Mucosa of stomach (tissue), 1 donor: Measurements from ENCODE around the gene BUD23.
"Not testable (repeated sequence)": the region's sequence is repeated elsewhere in the genome, so short reads cannot be mapped to it uniquely, and the experiment has no call there.

ENCODE experiments used
- H3K27me3 ChIP-seq: one replicate; pipeline ENCODE4 v1.7.0; 2013; ENCODE audit warnings: mild to moderate bottlenecking, low read length; ENCODE audit not compliant: control insufficient read depth, insufficient read depth
- H3K36me3 ChIP-seq: one replicate; pipeline ENCODE4 v1.7.0; 2013; ENCODE audit warnings: low read length; ENCODE audit not compliant: control insufficient read depth, insufficient read depth
- H3K4me1 ChIP-seq: one replicate; pipeline ENCODE4 v1.7.0; 2013; ENCODE audit warnings: mild to moderate bottlenecking, low read length; ENCODE audit not compliant: control insufficient read depth, insufficient read depth
- H3K4me3 ChIP-seq: one replicate; pipeline ENCODE4 v1.7.0; 2013; ENCODE audit warnings: low read length
- H3K9ac ChIP-seq: one replicate; pipeline ENCODE4 v1.7.0; 2013; ENCODE audit warnings: mild to moderate bottlenecking, low read length, moderate library complexity
- H3K9me3 ChIP-seq: one replicate; pipeline ENCODE4 v1.7.0; 2013; ENCODE audit warnings: mild to moderate bottlenecking, low read length, moderate library complexity; ENCODE audit not compliant: control insufficient read depth
- donor health status: Pancreatic carcinoma.

The BUD23 gene

GRCh38 chr7:73649576-73649975 lies 33.8 kb upstream of the BUD23 start:
- no peak overlapping the region for H3K4me3 ChIP-seq
- peaks cover 54% of the 10 kb centered on the region for H3K27me3 ChIP-seq
- no peak overlapping the region for H3K9ac ChIP-seq
- no peaks in the 10 kb centered on the region for H3K36me3 ChIP-seq
- H3K4me1 ChIP-seq = peaks cover 4% of the 10 kb centered on the region
- H3K9me3 ChIP-seq = no peaks in the 10 kb centered on the region

- peaks cover 4% of the 10 kb centered on the region for H3K4me1 ChIP-seq
- no peaks in the 10 kb centered on the region for H3K36me3 ChIP-seq
- peaks cover 51% of the 10 kb centered on the region for H3K27me3 ChIP-seq
- no peak overlapping the region for H3K9ac ChIP-seq
- H3K9me3 ChIP-seq = no peaks in the 10 kb centered on the region
- H3K4me3 ChIP-seq = no peak overlapping the region
Observed at GRCh38 chr7:73650524-73650923, 32.9 kb upstream of the BUD23 start.

- no peaks in the 10 kb centered on the region for H3K9me3 ChIP-seq
- H3K4me1 ChIP-seq = peaks cover under 1% of the 10 kb centered on the region
- H3K36me3 ChIP-seq = no peaks in the 10 kb centered on the region
- H3K4me3 ChIP-seq = no peak overlapping the region
- H3K27me3 ChIP-seq = peaks cover 31% of the 10 kb centered on the region
- H3K9ac ChIP-seq = no peak overlapping the region
Observed at GRCh38 chr7:73652541-73652949, 30.9 kb upstream of the BUD23 start.

- H3K4me1 ChIP-seq, H3K4me3 ChIP-seq: not testable (repeated sequence)
Observed at GRCh38 chr7:73655309-73655708, 28.1 kb upstream of the BUD23 start.

GRCh38 chr7:73659983-73660382 lies 23.4 kb upstream of the BUD23 start:
- Histone ChIP-seq H3K4me3 (no peak overlapping the region), H3K4me1 (no peaks in the 10 kb centered on the region), H3K27me3 (peaks cover 5% of the 10 kb centered on the region), H3K36me3 (no peaks in the 10 kb centered on the region), H3K9me3 (no peaks in the 10 kb centered on the region), H3K9ac (no peak overlapping the region)

More at GRCh38 chr7:73655309-73655708, 28.1 kb upstream of the BUD23 start:
- H3K9ac ChIP-seq, H3K9me3 ChIP-seq, H3K36me3 ChIP-seq: not testable (repeated sequence)
- peaks cover 12% of the 10 kb centered on the region for H3K27me3 ChIP-seq

GRCh38 chr7:73660594-73660993 lies 22.8 kb upstream of the BUD23 start:
- not testable (repeated sequence) for H3K27me3 ChIP-seq, H3K36me3 ChIP-seq, H3K9me3 ChIP-seq, H3K4me3 ChIP-seq, H3K9ac ChIP-seq, H3K4me1 ChIP-seq

GRCh38 chr7:73663033-73663432 lies 20.4 kb upstream of the BUD23 start:
- Histone ChIP-seq H3K4me1 (no peaks in the 10 kb centered on the region), H3K36me3 (no peaks in the 10 kb centered on the region), H3K4me3 (no peak overlapping the region), H3K27me3 (peaks cover 5% of the 10 kb centered on the region), H3K9ac (no peak overlapping the region), H3K9me3 (no peaks in the 10 kb centered on the region)

- H3K27me3 ChIP-seq = peaks cover 9% of the 10 kb centered on the region
- H3K36me3 ChIP-seq = no peaks in the 10 kb centered on the region
- peaks cover 7% of the 10 kb centered on the region for H3K4me1 ChIP-seq
- H3K4me3 ChIP-seq = no peak within 1 kb of the TSS
- peak within 1 kb of the TSS; percentile 43 for H3K9ac ChIP-seq
- no peaks in the 10 kb centered on the region for H3K9me3 ChIP-seq
Observed at GRCh38 chr7:73667344-73668102, 15.9 kb upstream of the BUD23 start, which contains the start of gene VPS37D. VPS37D (plus strand) TSS chr7:73667831; CDS start chr7:73667959, 128 bp downstream.

GRCh38 chr7:73668103-73668885 lies 15.1 kb upstream of the BUD23 start:
- Histone ChIP-seq H3K9me3 (no peaks in the 10 kb centered on the region), H3K4me1 (peaks cover 7% of the 10 kb centered on the region), H3K36me3 (no peaks in the 10 kb centered on the region), H3K9ac (peak overlapping the region; percentile 43), H3K27me3 (peaks cover 7% of the 10 kb centered on the region), H3K4me3 (no peak overlapping the region)

GRCh38 chr7:73668886-73669230 lies 14.5 kb upstream of the BUD23 start:
- Histone ChIP-seq H3K4me3 (no peak overlapping the region), H3K36me3 (no peaks in the 10 kb centered on the region), H3K4me1 (peaks cover 7% of the 10 kb centered on the region), H3K27me3 (peaks cover 7% of the 10 kb centered on the region), H3K9ac (peak overlapping the region; percentile 43), H3K9me3 (no peaks in the 10 kb centered on the region)

GRCh38 chr7:73669288-73669701 lies 14.1 kb upstream of the BUD23 start:
- no peak overlapping the region for H3K4me3 ChIP-seq
- no peak overlapping the region for H3K9ac ChIP-seq
- no peaks in the 10 kb centered on the region for H3K9me3 ChIP-seq
- no peaks in the 10 kb centered on the region for H3K36me3 ChIP-seq
- peaks cover 7% of the 10 kb centered on the region for H3K4me1 ChIP-seq
- peaks cover 7% of the 10 kb centered on the region for H3K27me3 ChIP-seq

GRCh38 chr7:73669858-73670385 lies 13.5 kb upstream of the BUD23 start:
- Histone ChIP-seq H3K27me3 (peaks cover 7% of the 10 kb centered on the region), H3K4me3 (no peak overlapping the region)

More at GRCh38 chr7:73669858-73670385, 13.5 kb upstream of the BUD23 start:
- peaks cover 7% of the 10 kb centered on the region for H3K4me1 ChIP-seq
- H3K9ac ChIP-seq = no peak overlapping the region
- H3K36me3 ChIP-seq = no peaks in the 10 kb centered on the region
- no peaks in the 10 kb centered on the region for H3K9me3 ChIP-seq
